Endothelial cell of umbilical vein (primary cell): ENCODE measurements around the gene CCNT1. TPM values are rescaled to one million over a fixed set of nuclear protein-coding genes. Genes with fewer than 3 reads are reported as not detected.

Experiments used
- BruUV-seq: library from RNA; stranded (reverse); fragments of 400-500 nt; replicated peaks from 2 replicates; lab custom pipeline; 2021; lab: Mats Ljungman, UMichigan
- CTCF ChIA-PET: fragments of 300-600, 350-600 bp; sonication (Branson Sonifier 250); formaldehyde crosslinking; loops from one replicate; lab custom pipeline; 2021; ENCODE audit warnings: antibody characterized with exemption, inconsistent platforms; lab: Charles Lee
- POLR2A ChIA-PET: fragments of 300-600, 350-600 bp; sonication (Branson Sonifier 250); formaldehyde crosslinking; loops from one replicate; lab custom pipeline; 2021; ENCODE audit warnings: antibody characterized with exemption, inconsistent platforms; lab: Charles Lee
- DNase-seq: peaks from one replicate; pipeline ENCODE4 v3.0.0-alpha.2; 2011; ENCODE audit warnings: low read depth, low spot score
- FAIRE-seq: peaks from 2 replicates; lab custom pipeline; 2011; peaks lifted over from hg19 to GRCh38; lab: Jason Lieb, UNC
- H2AFZ ChIP-seq: 2 replicates; pipeline ENCODE4 v1.6.0; 2012; ENCODE audit warnings: low read depth, low read length, control low read depth, inconsistent platforms
- H3K27ac ChIP-seq: 2 replicates; pipeline ENCODE4 v1.5.1; 2011; ENCODE audit warnings: low read depth, mild to moderate bottlenecking, control low read depth, low read length, moderate library complexity; ENCODE audit not compliant: insufficient read depth
- H3K27me3 ChIP-seq, 2 experiments: 2 replicates each; pipeline versions ENCODE4 v1.6.0 to v1.6.1; 2011; ENCODE audit warnings: low read length in 2 of 2, mixed read lengths in 1 of 2; ENCODE audit not compliant: control insufficient read depth in 2 of 2, insufficient read depth in 2 of 2
- H3K36me3 ChIP-seq, 2 experiments: 2 replicates in 1 of 2; 3 replicates in 1 of 2; pipeline ENCODE4 v1.5.1; 2011; ENCODE audit warnings: low read length in 2 of 2, mild to moderate bottlenecking in 1 of 2, moderate library complexity in 1 of 2; ENCODE audit not compliant: control insufficient read depth in 2 of 2, insufficient read depth in 2 of 2; ENCODE audit errors: extremely low read depth in 1 of 2
- H3K4me1 ChIP-seq: 3 replicates; pipeline ENCODE4 v1.5.1; 2011; ENCODE audit warnings: mild to moderate bottlenecking, low read length; ENCODE audit not compliant: control insufficient read depth, insufficient read depth; ENCODE audit errors: extremely low read depth
- H3K4me2 ChIP-seq: 2 replicates; pipeline ENCODE4 v1.6.1; 2011; ENCODE audit warnings: low read length, control low read depth, mixed read lengths; ENCODE audit not compliant: insufficient read depth
- H3K4me3 ChIP-seq, 3 experiments: fragments of 200-600 bp in 1 of 3; sonication (generic), shearing (Covaris generic) in 1 of 3; replicated peaks in 1 of 3; 2 replicates each; pipeline ENCODE4 v1.5.1; 2011 to 2016; ENCODE audit warnings: control low read depth in 3 of 3, low read length in 3 of 3, mild to moderate bottlenecking in 2 of 3, inconsistent platforms in 1 of 3, low read depth in 1 of 3, moderate library complexity in 1 of 3; ENCODE audit not compliant: insufficient read depth in 1 of 3
- H3K79me2 ChIP-seq: 2 replicates; pipeline ENCODE4 v1.6.0; 2012; ENCODE audit warnings: low read length, inconsistent platforms; ENCODE audit not compliant: control insufficient read depth, insufficient read depth
- H3K9ac ChIP-seq: replicated peaks from 2 replicates; pipeline ENCODE3; 2011; ENCODE audit warnings: low read length, control low read depth; ENCODE audit not compliant: insufficient read depth; ENCODE audit errors: extremely low read depth
- H3K9me1 ChIP-seq: replicated peaks from 3 replicates; pipeline ENCODE4 v1.6.0; 2011; ENCODE audit warnings: mild to moderate bottlenecking, low read length; ENCODE audit not compliant: control insufficient read depth, insufficient read depth; ENCODE audit errors: extremely low read depth
- H3K9me3 ChIP-seq: replicated peaks from 2 replicates; pipeline ENCODE4 v1.5.1; 2012; ENCODE audit warnings: low read length, inconsistent platforms; ENCODE audit not compliant: control insufficient read depth, insufficient read depth
- H4K20me1 ChIP-seq: replicated peaks from 2 replicates; pipeline ENCODE3; 2011; ENCODE audit warnings: mild to moderate bottlenecking, low read length; ENCODE audit not compliant: control insufficient read depth, insufficient read depth; ENCODE audit errors: extremely low read depth
- CTCF ChIP-seq, 2 donors: IDR thresholded peaks; 1 replicate in 1 of 2; 2 replicates in 1 of 2; pipeline ENCODE4 v1.5.1; 2011; ENCODE audit warnings: low read length in 2 of 2, mild to moderate bottlenecking in 2 of 2, moderate library complexity in 2 of 2, control low read depth in 1 of 2, inconsistent platforms in 1 of 2, low read depth in 1 of 2; ENCODE audit not compliant: insufficient read depth in 1 of 2; ENCODE audit errors: extremely low read depth in 1 of 2
- FOS ChIP-seq: IDR thresholded peaks from 2 replicates; pipeline ENCODE4 v1.6.1; 2011; ENCODE audit warnings: mild to moderate bottlenecking, low read length, moderate library complexity, borderline replicate concordance; ENCODE audit not compliant: insufficient read depth
- GATA2 ChIP-seq: IDR thresholded peaks from 2 replicates; pipeline ENCODE4 v1.7.0; 2011; ENCODE audit warnings: low read depth, mild to moderate bottlenecking, moderate library complexity, mixed read lengths, low read length; ENCODE audit not compliant: insufficient read length, insufficient read depth
- JUN ChIP-seq: IDR thresholded peaks from 2 replicates; pipeline ENCODE4 v1.6.1; 2011; ENCODE audit warnings: borderline replicate concordance, low read depth; ENCODE audit not compliant: insufficient read length, insufficient read depth
- MAX ChIP-seq: IDR thresholded peaks from 2 replicates; pipeline ENCODE4 v1.6.1; 2011; ENCODE audit not compliant: insufficient read depth, insufficient read length
- MYC ChIP-seq: IDR thresholded peaks from one replicate; pipeline ENCODE4 v1.6.1; 2011; ENCODE audit warnings: mild to moderate bottlenecking, low read depth, low read length
- POLR2A ChIP-seq: IDR thresholded peaks from 2 replicates; pipeline ENCODE4 v1.6.1; 2012; ENCODE audit warnings: low read depth, mild to moderate bottlenecking, control low read depth, low read length
- POLR2AphosphoS5 ChIP-seq: IDR thresholded peaks from 2 replicates; pipeline ENCODE4 v1.6.1; 2012; ENCODE audit warnings: low read depth, mild to moderate bottlenecking, control low read depth, low read length, moderate library complexity; ENCODE audit not compliant: insufficient read depth
- dilution Hi-C: fragments of 300-500 bp; cut with MboI; formaldehyde crosslinking; loops from one replicate; pipeline ENCODE4 v1.15.0; 2019; ENCODE audit warnings: low sequenced_read_pairs; ENCODE audit not compliant: extremely low pct_ligation_motif_present
- intact Hi-C: fragments of 100-400 bp; cut with micrococcal nuclease; formaldehyde crosslinking; loops from one replicate; pipeline ENCODE4 v1.10.0; 2022
- polyA plus RNA-seq, 4 experiments: library from polyadenylated mRNA; depleted of rRNA in 3 of 4; stranded (reverse) in 3 of 4; unstranded in 1 of 4; fragments of >200 nt; gene quantifications; 2 replicates each; pipeline versions ENCODE4 v1.2.1 to v1.2.3, GENCODE V29; 2011 to 2012; ENCODE audit warnings: missing spikeins in 1 of 4
- total RNA-seq: library from RNA; stranded (reverse); gene quantifications from 2 replicates; pipeline ENCODE4 v1.2.3, GENCODE V29; 2021

CCNT1 gene
- total and polyA plus RNA-seq, 2 donors (not counting 3 experiments of a cell fraction or from before 2014, with no cell fraction given): 10.6 to 33.0 TPM

DNA sequence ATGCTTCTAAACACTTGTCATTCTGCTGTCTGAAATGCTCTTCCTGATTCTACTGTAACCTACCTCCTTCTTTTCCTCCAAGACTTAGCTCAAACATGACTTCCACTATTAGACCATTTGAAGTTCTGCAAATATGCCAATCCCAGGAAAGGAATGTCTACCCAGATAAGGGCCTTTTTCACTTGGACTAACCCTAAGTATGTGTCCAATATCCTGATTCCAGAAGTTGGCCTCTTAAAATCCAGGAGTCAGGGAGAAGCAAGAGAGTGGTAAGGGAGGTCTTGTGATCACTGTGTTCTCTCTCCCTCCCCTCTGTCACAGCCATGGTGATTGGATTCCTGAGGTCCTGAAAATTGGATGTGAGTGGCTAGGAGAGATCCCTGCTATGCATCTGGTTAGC is 42.2 kb upstream of the CCNT1 start:
- DNase-seq (no peak), FAIRE-seq (no peak)
- Histone ChIP-seq H3K4me3 (no peak overlapping the region), H3K27me3 (peaks cover 0 to 3% of the 10 kb centered on the region in 2 experiments), H3K27ac (no peak overlapping the region), H3K79me2 (no peaks in the 10 kb centered on the region), H3K9me1 (no peaks in the 10 kb centered on the region), H4K20me1 (no peaks in the 10 kb centered on the region), H3K9ac (no peak overlapping the region), H2AFZ (no peak overlapping the region), H3K36me3 (no peaks in the 10 kb centered on the region), H3K9me3 (no peaks in the 10 kb centered on the region), H3K4me2 (no peak overlapping the region), H3K4me1 (no peaks in the 10 kb centered on the region)
- dilution Hi-C loops (no loop called here), intact Hi-C loops (no loop called here)
- BruUV-seq: no TSS peak
- no peak for TF ChIP-seq GATA2
- TF ChIP-seq CTCF (IDR thresholded peaks at IDR 0.05; ENCODE audit: extremely low read depth in 1 of 2, insufficient read depth in 1 of 2, low read depth in 1 of 2, low read length in 2 of 2): no peak
- no peak for TF ChIP-seq POLR2AphosphoS5
- TF ChIP-seq POLR2A: no peak
- TF ChIP-seq JUN: no peak
- ChIA-PET CTCF (interaction anchor here (1.0 to 17.1 kb wide), 3 partner anchors 9 to 37 kb away, joined by 3 to 606 read pairs (median 3); partner anchors contain the start of gene ADCY6), POLR2A (no interaction called here)

DNA sequence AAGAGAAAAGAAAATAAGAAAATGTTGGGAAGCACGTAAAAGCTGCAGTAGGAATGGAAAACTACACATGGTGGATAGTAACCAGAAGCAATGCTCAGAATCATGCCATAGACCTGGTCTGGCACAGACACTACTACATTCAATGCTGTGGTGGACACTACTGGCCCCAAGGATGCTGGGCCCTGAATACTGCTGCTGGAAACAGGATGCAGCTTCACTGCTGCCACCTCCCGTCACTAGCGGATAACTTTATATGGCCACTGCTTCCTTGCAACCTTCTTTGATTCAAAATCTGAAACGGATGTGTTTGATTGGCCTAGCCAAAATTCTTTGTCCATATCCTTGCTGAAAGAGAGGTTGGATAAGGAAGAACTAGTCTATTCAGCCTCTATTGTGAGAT is 41.7 kb upstream of the CCNT1 start:
- ChIA-PET POLR2A (no interaction called here), CTCF (interaction anchor here (1.0 to 17.1 kb wide), 4 partner anchors 10 to 38 kb away, joined by 3 to 606 read pairs (median 3); partner anchors contain the start of gene ADCY6)
- dilution Hi-C loops (no loop called here), intact Hi-C loops (no loop called here)
- Histone ChIP-seq H4K20me1 (no peaks in the 10 kb centered on the region), H3K9ac (no peak overlapping the region), H3K4me2 (no peak overlapping the region), H3K4me1 (no peaks in the 10 kb centered on the region), H3K27ac (no peak overlapping the region), H2AFZ (no peak overlapping the region), H3K36me3 (no peaks in the 10 kb centered on the region), H3K9me1 (no peaks in the 10 kb centered on the region), H3K9me3 (no peaks in the 10 kb centered on the region), H3K4me3 (no peak overlapping the region), H3K79me2 (no peaks in the 10 kb centered on the region), H3K27me3 (peaks cover 0 to 3% of the 10 kb centered on the region in 2 experiments)
- no peak for TF ChIP-seq MAX
- no peak for TF ChIP-seq MYC
- no peak for TF ChIP-seq FOS
- DNase-seq (no peak), FAIRE-seq (no peak)
- no TSS peak for BruUV-seq
